GM12878 (cell line): ENCODE measurements around the gene ATG10. TPM values are rescaled to one million over a fixed set of nuclear protein-coding genes. Genes with fewer than 3 reads are reported as not detected.

ENCODE experiments used
- ATAC-seq: fragments of 200-7000 bp; cut with Tn5 transposase; 3 replicates; pipeline ENCODE4 v1.9.1; 2020; ENCODE audit warnings: mild to moderate bottlenecking, moderate library complexity
- BruUV-seq: library from RNA; stranded (reverse); fragments of 400-500 nt; replicated peaks from 2 replicates; lab custom pipeline; 2021; lab: Mats Ljungman, UMichigan
- CTCF ChIA-PET: fragments of 300-600 bp; sonication (Branson Sonifier 250); formaldehyde crosslinking; extraction: SDS; loops from one replicate; lab custom pipeline; 2021; ENCODE audit warnings: inconsistent platforms; lab: Yijun Ruan, JAX
- POLR2A ChIA-PET: fragments of 350-600 bp; formaldehyde crosslinking; extraction: SDS; loops from one replicate; lab custom pipeline; 2021; ENCODE audit warnings: inconsistent platforms; lab: Charles Lee
- RAD21 ChIA-PET: fragments of 300-600 bp; sonication (Branson Sonifier 250); formaldehyde crosslinking; loops from one replicate; lab custom pipeline; 2023; ENCODE audit warnings: antibody characterized with exemption; ENCODE audit not compliant: unreplicated experiment; lab: Charles Lee
- SMC1A ChIA-PET: fragments of 300-600 bp; sonication (Branson Sonifier 250); formaldehyde crosslinking; loops from one replicate; lab custom pipeline; 2023; ENCODE audit not compliant: unreplicated experiment, uncharacterized antibody; lab: Charles Lee
- DNase-seq: peaks from one replicate; pipeline ENCODE4 v3.0.0-alpha.2; 2011; ENCODE audit warnings: low read depth, low spot score
- FAIRE-seq: peaks from 3 replicates; lab custom pipeline; 2011; peaks lifted over from hg19 to GRCh38; lab: Jason Lieb, UNC
- H2AFZ ChIP-seq: 2 replicates; pipeline ENCODE4 v1.6.0; 2011; ENCODE audit warnings: low read depth, low read length, control low read depth; ENCODE audit not compliant: control insufficient read depth
- H3K27ac ChIP-seq: 2 replicates; pipeline ENCODE4 v1.5.1; 2011; ENCODE audit warnings: control low read depth; ENCODE audit not compliant: control insufficient read depth, insufficient read depth
- H3K27me3 ChIP-seq, 2 experiments: replicated peaks in 1 of 2; 2 replicates each; pipeline versions ENCODE4 v1.6.0 to v1.6.1; 2011; ENCODE audit warnings: low read length in 1 of 2; ENCODE audit not compliant: control insufficient read depth in 2 of 2, insufficient read depth in 2 of 2
- H3K36me3 ChIP-seq, 2 experiments: 2 replicates each; pipeline ENCODE4 v1.5.1; 2011; ENCODE audit warnings: low read length in 1 of 2; ENCODE audit not compliant: control insufficient read depth in 2 of 2, insufficient read depth in 2 of 2
- H3K4me1 ChIP-seq: 2 replicates; pipeline ENCODE4 v1.6.1; 2011; ENCODE audit warnings: mild to moderate bottlenecking, low read length, moderate library complexity, mixed read lengths; ENCODE audit not compliant: control insufficient read depth, insufficient read depth
- H3K4me2 ChIP-seq: 2 replicates; pipeline ENCODE4 v1.6.0; 2011; ENCODE audit warnings: control low read depth; ENCODE audit not compliant: control insufficient read depth, insufficient read depth
- H3K4me3 ChIP-seq: fragments of 200-600 bp; sonication (generic); 2 replicates; pipeline ENCODE4 v1.5.1; 2016
- H3K79me2 ChIP-seq: 2 replicates; pipeline ENCODE4 v1.6.0; 2011; ENCODE audit warnings: low read length; ENCODE audit not compliant: control insufficient read depth, insufficient read depth
- H3K9ac ChIP-seq: 2 replicates; pipeline ENCODE4 v1.8.0; 2011; ENCODE audit warnings: low read length, control low read depth, mixed read lengths; ENCODE audit not compliant: control insufficient read depth, insufficient read depth
- H3K9me3 ChIP-seq: replicated peaks from 3 replicates; pipeline ENCODE4 v1.5.1; 2011; ENCODE audit warnings: mild to moderate bottlenecking, low read length; ENCODE audit not compliant: control insufficient read depth, insufficient read depth
- H4K20me1 ChIP-seq: 2 replicates; pipeline ENCODE4 v1.6.0; 2011; ENCODE audit not compliant: control insufficient read depth, insufficient read depth
- BRCA1 ChIP-seq: IDR thresholded peaks from 2 replicates; pipeline ENCODE4 v1.6.1; 2011; ENCODE audit warnings: low read depth, low read length, improper control_type of control experiment
- CBFB ChIP-seq: IDR thresholded peaks from 2 replicates; pipeline ENCODE4 v1.6.1; 2016; ENCODE audit warnings: antibody characterized with exemption, low read depth
- MXI1 ChIP-seq: fragments of 150-350 bp; IDR thresholded peaks from 2 replicates; pipeline ENCODE4 v1.6.1; 2011; ENCODE audit warnings: low read depth, mild to moderate bottlenecking, inconsistent platforms, low read length, improper control_type of control experiment
- POLR2AphosphoS2 ChIP-seq: IDR thresholded peaks from 2 replicates; pipeline ENCODE4 v1.6.1; 2011; ENCODE audit warnings: low read depth, mild to moderate bottlenecking, low read length, improper control_type of control experiment, moderate library complexity
- RAD51 ChIP-seq: fragments of 450-650 bp; IDR thresholded peaks from 2 replicates; pipeline ENCODE4 v1.6.1; 2016; ENCODE audit warnings: moderate library complexity, mild to moderate bottlenecking, inconsistent platforms
- SPI1 ChIP-seq: IDR thresholded peaks from 2 replicates; pipeline ENCODE4 v1.6.1; 2011; ENCODE audit warnings: low read depth, mild to moderate bottlenecking, low read length, moderate library complexity, borderline replicate concordance; ENCODE audit not compliant: insufficient read depth
- WGBS: methylation state at CpG from one replicate; pipeline ENCODE4 v1.1.6; 2016; ENCODE audit warnings: low lambda C conversion rate; ENCODE audit not compliant: insufficient replicate concordance, insufficient coverage; ENCODE audit errors: missing lambda C conversion rate; 5-methylcytosine and 5-hydroxymethylcytosine counted together
- in situ Hi-C: fragments of 300-500 bp; cut with MboI; formaldehyde crosslinking; loops from 9 replicates; pipeline ENCODE4 v1.14.3; 2018; ENCODE audit warnings: mixed read lengths
- intact Hi-C: fragments of 100-400 bp; cut with micrococcal nuclease; formaldehyde crosslinking; loops from one replicate; pipeline ENCODE4 v1.14.2; 2022; ENCODE audit not compliant: unreplicated experiment
- polyA plus RNA-seq, 11 experiments: library from polyadenylated mRNA; depleted of rRNA in 4 of 11; unstranded in 6 of 11; stranded (reverse) in 5 of 11; fragments of >200 nt; fragmentation: Nextera tagmentation in 4 of 11; fragmentation: Illumina TruSeq in 1 of 11; extraction: Ambion mirVana in 4 of 11; extraction: Trizol in 1 of 11; gene quantifications; 1 replicate in 1 of 11; 2 replicates in 10 of 11; pipeline versions ENCODE4 v1.2.1 to v1.2.3, GENCODE V29; 2011 to 2016; ENCODE audit warnings: inconsistent platforms in 2 of 11, missing spikeins in 2 of 11, low read depth in 1 of 11
- total RNA-seq, 4 experiments: library from RNA; depleted of rRNA in 3 of 4; stranded (reverse); fragments of >200 nt in 3 of 4; fragmentation: Illumina TruSeq in 1 of 4; extraction: Trizol in 1 of 4; gene quantifications; 2 replicates each; pipeline versions ENCODE4 v1.2.1 to v1.2.3, GENCODE V29; 2013 to 2021
- TF ChIP-seq, protein P1 (sequence below): IDR thresholded peaks from 2 replicates; pipeline ENCODE4 v1.6.1; 2011; ENCODE audit warnings: mild to moderate bottlenecking, low read depth, low read length, moderate library complexity; ENCODE audit not compliant: insufficient replicate concordance
- TF ChIP-seq, protein P2 (sequence below): fragments of 450-650 bp; IDR thresholded peaks from 2 replicates; pipeline ENCODE4 v1.6.1; 2016; ENCODE audit warnings: mild to moderate bottlenecking
- TF ChIP-seq, protein P3 (sequence below): IDR thresholded peaks from 2 replicates; pipeline ENCODE4 v1.6.1; 2012; ENCODE audit warnings: low read length, inconsistent platforms
- TF ChIP-seq, protein P4 (sequence below), 3 experiments: IDR thresholded peaks in 2 of 3; conservative IDR thresholded peaks in 1 of 3; 2 replicates each; pipeline ENCODE4 v1.5.1; 2011; ENCODE audit warnings: low read depth in 3 of 3, low read length in 3 of 3, mild to moderate bottlenecking in 3 of 3, control low read depth in 2 of 3, moderate library complexity in 2 of 3, inconsistent platforms in 1 of 3, mixed read lengths in 1 of 3; ENCODE audit not compliant: control insufficient read depth in 2 of 3, insufficient read depth in 1 of 3; ENCODE audit errors: extremely low read depth in 1 of 3
- TF ChIP-seq, protein P5 (sequence below): fragments of 450-650 bp; IDR thresholded peaks from 2 replicates; pipeline ENCODE4 v1.6.1; 2018; ENCODE audit warnings: mild to moderate bottlenecking, low read depth, moderate library complexity; ENCODE audit not compliant: partially characterized antibody

The ATG10 gene
- total and polyA plus RNA-seq, 10 of the 15 experiments (the other 5 are each of a cell fraction or from before 2014, with no cell fraction given): 3.8 to 14.4 (median 6.5) TPM

DNA sequence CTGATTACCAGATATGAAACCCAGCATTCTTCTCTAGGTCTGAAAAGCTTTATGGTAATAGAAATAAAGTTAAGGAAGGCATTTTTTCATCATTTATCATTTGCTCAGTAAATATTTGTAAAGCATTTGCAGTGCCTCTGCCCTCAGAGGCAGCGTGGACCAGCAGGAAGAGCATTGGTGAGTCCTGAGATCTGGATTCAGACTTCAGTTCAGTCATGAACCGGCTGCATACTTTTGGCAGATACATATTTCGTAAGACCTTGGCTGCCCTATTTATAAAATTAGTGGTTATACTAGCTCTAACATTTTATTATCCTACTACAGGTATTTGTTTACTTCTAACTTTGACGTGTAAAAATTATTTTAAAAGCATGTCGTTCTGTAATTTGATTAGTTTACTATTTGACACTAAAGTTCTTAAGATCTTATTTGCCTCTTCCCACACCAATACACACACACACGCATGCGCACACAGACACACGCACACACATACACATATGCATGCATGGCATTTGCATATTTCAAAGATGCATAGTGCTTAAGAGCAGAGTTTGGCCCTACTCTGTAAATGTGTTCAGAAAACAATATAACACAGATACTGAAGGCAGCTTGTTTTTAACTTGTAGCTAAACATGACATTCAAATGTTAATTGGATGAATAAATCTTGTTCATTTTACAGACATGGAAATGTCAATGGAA is 204.4 kb downstream of the ATG10 start:
- Histone ChIP-seq H4K20me1 (no peaks in the 10 kb centered on the region), H3K9me3 (no peaks in the 10 kb centered on the region), H3K4me3 (no peak overlapping the region), H2AFZ (no peak overlapping the region), H3K9ac (no peak overlapping the region), H3K4me1 (peaks cover 17% of the 10 kb centered on the region), H3K4me2 (no peak overlapping the region), H3K79me2 (no peaks in the 10 kb centered on the region), H3K36me3 (no peaks in the 10 kb centered on the region), H3K27ac (no peak overlapping the region), H3K27me3 (no peaks in the 10 kb centered on the region)
- ChIA-PET SMC1A (interaction anchor here (1.2 to 13.8 kb wide), 8 partner anchors 9 to 81 kb away, joined by 3 to 159 read pairs (median 7); no protein-coding TSS in a partner anchor), POLR2A (no interaction called here), CTCF (interaction anchor here (0.7 to 11.2 kb wide), 15 partner anchors 12 to 751 kb away, joined by 3 to 177 read pairs (median 5); no protein-coding TSS in a partner anchor), RAD21 (interaction anchor here (0.5 to 8.8 kb wide), 7 partner anchors 9 to 750 kb away, joined by 3 to 72 read pairs (median 5); no protein-coding TSS in a partner anchor)
- no TSS peak for BruUV-seq
- ATAC-seq (no peak), DNase-seq (no peak), FAIRE-seq (no peak)
- 84% methylated on average over 8 of the region's 8 CpGs for WGBS
- in situ Hi-C loops: no loop called here
- intact Hi-C loops: no loop called here
- TF ChIP-seq, protein P1, sequence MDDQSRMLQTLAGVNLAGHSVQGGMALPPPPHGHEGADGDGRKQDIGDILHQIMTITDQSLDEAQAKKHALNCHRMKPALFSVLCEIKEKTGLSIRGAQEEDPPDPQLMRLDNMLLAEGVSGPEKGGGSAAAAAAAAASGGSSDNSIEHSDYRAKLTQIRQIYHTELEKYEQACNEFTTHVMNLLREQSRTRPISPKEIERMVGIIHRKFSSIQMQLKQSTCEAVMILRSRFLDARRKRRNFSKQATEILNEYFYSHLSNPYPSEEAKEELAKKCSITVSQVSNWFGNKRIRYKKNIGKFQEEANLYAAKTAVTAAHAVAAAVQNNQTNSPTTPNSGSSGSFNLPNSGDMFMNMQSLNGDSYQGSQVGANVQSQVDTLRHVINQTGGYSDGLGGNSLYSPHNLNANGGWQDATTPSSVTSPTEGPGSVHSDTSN: no peak
- TF ChIP-seq, protein P2, sequence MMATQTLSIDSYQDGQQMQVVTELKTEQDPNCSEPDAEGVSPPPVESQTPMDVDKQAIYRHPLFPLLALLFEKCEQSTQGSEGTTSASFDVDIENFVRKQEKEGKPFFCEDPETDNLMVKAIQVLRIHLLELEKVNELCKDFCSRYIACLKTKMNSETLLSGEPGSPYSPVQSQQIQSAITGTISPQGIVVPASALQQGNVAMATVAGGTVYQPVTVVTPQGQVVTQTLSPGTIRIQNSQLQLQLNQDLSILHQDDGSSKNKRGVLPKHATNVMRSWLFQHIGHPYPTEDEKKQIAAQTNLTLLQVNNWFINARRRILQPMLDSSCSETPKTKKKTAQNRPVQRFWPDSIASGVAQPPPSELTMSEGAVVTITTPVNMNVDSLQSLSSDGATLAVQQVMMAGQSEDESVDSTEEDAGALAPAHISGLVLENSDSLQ: no peak
- no peak for TF ChIP-seq SPI1
- TF ChIP-seq RAD51: no peak
- TF ChIP-seq CBFB: no peak
- TF ChIP-seq, protein P3, sequence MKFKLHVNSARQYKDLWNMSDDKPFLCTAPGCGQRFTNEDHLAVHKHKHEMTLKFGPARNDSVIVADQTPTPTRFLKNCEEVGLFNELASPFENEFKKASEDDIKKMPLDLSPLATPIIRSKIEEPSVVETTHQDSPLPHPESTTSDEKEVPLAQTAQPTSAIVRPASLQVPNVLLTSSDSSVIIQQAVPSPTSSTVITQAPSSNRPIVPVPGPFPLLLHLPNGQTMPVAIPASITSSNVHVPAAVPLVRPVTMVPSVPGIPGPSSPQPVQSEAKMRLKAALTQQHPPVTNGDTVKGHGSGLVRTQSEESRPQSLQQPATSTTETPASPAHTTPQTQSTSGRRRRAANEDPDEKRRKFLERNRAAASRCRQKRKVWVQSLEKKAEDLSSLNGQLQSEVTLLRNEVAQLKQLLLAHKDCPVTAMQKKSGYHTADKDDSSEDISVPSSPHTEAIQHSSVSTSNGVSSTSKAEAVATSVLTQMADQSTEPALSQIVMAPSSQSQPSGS: no peak
- TF ChIP-seq, protein P4, sequence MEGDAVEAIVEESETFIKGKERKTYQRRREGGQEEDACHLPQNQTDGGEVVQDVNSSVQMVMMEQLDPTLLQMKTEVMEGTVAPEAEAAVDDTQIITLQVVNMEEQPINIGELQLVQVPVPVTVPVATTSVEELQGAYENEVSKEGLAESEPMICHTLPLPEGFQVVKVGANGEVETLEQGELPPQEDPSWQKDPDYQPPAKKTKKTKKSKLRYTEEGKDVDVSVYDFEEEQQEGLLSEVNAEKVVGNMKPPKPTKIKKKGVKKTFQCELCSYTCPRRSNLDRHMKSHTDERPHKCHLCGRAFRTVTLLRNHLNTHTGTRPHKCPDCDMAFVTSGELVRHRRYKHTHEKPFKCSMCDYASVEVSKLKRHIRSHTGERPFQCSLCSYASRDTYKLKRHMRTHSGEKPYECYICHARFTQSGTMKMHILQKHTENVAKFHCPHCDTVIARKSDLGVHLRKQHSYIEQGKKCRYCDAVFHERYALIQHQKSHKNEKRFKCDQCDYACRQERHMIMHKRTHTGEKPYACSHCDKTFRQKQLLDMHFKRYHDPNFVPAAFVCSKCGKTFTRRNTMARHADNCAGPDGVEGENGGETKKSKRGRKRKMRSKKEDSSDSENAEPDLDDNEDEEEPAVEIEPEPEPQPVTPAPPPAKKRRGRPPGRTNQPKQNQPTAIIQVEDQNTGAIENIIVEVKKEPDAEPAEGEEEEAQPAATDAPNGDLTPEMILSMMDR (IDR thresholded peaks at IDR 0.05 in 2 of 3, conservative IDR thresholded peaks at IDR 0.05 in 1 of 3; ENCODE audit: control insufficient read depth in 2 of 3, extremely low read depth in 1 of 3, insufficient read depth in 1 of 3, low read depth in 3 of 3, low read length in 3 of 3): no peak
- no peak for TF ChIP-seq POLR2AphosphoS2
- no peak for TF ChIP-seq BRCA1
- no peak for TF ChIP-seq MXI1
- TF ChIP-seq, protein P5, sequence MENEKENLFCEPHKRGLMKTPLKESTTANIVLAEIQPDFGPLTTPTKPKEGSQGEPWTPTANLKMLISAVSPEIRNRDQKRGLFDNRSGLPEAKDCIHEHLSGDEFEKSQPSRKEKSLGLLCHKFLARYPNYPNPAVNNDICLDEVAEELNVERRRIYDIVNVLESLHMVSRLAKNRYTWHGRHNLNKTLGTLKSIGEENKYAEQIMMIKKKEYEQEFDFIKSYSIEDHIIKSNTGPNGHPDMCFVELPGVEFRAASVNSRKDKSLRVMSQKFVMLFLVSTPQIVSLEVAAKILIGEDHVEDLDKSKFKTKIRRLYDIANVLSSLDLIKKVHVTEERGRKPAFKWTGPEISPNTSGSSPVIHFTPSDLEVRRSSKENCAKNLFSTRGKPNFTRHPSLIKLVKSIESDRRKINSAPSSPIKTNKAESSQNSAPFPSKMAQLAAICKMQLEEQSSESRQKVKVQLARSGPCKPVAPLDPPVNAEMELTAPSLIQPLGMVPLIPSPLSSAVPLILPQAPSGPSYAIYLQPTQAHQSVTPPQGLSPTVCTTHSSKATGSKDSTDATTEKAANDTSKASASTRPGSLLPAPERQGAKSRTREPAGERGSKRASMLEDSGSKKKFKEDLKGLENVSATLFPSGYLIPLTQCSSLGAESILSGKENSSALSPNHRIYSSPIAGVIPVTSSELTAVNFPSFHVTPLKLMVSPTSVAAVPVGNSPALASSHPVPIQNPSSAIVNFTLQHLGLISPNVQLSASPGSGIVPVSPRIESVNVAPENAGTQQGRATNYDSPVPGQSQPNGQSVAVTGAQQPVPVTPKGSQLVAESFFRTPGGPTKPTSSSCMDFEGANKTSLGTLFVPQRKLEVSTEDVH: no peak
